NCI-H146 (cell line): Measurements from ENCODE around the gene B3GNT9.

ENCODE experiments used
- DNase-seq: peaks from one replicate; lab custom pipeline; 2025; lab: John Stamatoyannopoulos, UW

B3GNT9 gene

GRCh38 chr16:67112591-67113399, 38.0 kb downstream of the B3GNT9 start:
- no peak for DNase-seq

DNA sequence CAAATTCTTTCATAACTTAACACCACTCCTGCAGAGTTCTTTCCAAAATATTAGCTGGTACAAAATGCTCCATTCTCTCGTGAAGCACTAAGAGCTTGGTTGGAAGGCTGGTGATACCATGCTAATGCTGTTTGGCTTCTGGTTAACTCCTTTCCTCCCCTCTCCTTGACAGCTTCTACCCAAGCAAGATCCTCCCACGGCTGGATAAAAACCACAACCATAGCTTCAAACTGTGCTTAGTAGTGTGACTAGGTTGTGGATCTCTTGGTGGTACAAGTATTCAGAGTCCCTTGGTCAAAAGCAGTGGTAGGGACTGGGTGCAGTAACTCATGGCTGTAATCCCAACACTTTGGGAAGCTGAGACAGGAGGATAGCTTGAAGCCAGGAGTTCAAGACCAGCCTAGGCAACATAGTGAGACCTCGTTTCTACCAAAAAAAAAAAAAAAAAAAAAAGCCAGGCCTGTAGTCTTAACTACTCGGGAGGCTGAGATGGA, 38.8 kb downstream of the B3GNT9 start:
- no peak for DNase-seq

- peak; percentile 84 for DNase-seq
Observed at GRCh38 chr16:67109407-67110135, 41.2 kb downstream of the B3GNT9 start, which contains the start of gene PHAF1. TSS of gene PHAF1 (plus strand) at chr16:67109941. CDS start at chr16:67110176, 235 bp downstream.

DNA sequence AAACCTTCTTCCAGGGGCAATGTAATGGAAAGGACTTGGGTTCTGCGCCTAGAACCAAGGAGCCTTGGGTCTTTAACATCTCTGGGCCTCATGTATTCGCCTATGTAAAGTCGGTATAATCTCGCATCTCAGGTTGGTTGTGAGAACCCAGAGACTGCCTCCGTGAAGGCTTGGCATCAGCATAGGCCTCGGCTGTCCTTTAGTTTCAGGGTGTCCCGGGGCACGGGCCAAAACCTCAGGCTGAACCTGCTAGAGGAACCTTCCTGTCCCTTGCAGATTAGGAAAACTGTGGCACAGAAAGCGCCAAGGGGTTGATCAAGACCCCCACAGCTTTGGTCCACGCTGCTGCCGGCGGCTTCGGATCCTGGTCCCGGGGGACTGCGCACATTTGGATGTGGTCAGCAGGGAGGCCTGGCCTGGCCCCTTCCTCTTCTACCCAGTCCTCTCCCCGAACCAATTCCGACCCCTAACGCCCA, 41.8 kb downstream of the B3GNT9 start:
- DNase-seq, result no peak

DNA sequence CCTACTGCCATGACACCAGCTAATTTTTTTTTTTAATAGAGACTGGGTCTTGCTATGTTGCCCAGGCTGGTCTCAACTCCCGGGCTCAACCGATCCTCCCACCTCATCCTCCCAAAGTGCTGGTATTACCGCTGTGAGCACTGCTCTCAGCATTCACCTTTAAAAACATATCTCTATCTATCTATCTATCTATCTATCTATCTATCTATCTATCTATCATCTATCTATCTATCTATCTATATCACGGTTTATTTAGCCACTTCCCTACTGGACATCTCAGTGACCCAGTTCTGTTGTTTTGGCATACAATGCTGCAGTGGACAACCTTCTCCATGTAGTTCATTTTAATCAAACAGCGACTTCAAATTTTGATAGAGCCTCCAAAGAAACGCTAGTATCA, 42.3 kb downstream of the B3GNT9 start:
- no peak for DNase-seq

DNA sequence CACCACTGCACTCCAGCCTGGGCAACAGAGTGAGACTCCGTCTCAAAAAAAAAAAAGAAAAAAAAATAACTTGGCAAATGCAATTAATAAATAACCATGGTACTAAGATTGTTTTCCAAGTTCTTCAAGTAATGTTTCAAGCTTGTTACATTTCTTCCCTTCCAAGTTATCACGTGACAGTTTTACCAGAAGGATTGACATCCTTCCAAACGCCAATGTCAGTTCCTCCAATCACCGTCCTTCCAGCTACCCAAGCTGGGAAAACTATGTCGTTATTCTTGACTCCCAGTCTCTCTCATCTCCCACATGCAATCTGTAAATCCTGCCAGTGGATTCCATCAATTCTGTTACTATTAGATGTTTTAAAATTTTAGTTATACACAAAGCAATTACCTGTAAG, 44.9 kb downstream of the B3GNT9 start:
- DNase-seq, result no peak

DNA sequence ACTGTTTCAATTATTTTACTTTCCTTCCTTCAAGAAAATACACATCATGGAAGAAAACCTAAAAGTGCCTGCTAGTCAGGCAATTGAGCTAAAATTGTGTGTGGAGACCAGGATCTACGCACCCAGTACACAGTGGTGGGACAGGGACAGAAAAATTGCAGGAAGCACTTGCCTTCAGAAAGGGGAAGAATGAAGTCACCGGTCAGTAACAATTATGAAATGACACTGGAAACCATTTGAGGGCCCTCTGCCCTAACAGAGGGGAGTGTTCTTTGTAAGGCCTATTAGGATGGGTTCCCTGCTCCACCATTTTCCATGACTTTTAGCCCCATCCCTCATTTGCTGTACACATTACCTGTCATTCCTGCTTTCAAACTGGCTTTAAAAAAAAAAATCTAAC, 45.6 kb downstream of the B3GNT9 start:
- no peak for DNase-seq

GRCh38 chr16:67104845-67105244, 46.0 kb downstream of the B3GNT9 start:
- no peak for DNase-seq

GRCh38 chr16:67104061-67104460, 46.7 kb downstream of the B3GNT9 start:
- no peak for DNase-seq

GRCh38 chr16:67101311-67102082, 49.3 kb downstream of the B3GNT9 start:
- no peak for DNase-seq

- no peak for DNase-seq
Observed at GRCh38 chr16:67100569-67101310, 50.1 kb downstream of the B3GNT9 start.

- no peak for DNase-seq
Observed at GRCh38 chr16:67098599-67098998, 52.2 kb downstream of the B3GNT9 start.
